Activated CD8-positive, alpha-beta memory T cell treated with anti-CD3 and anti-CD28 coated beads for 4 hours (primary cell): Measurements from ENCODE around the gene KIAA1549.
"Not testable (repeated sequence)": the region's sequence is repeated elsewhere in the genome, so short reads cannot be mapped to it uniquely, and the experiment has no call there.

Experiments used
- DNase-seq, 2 donors: peaks; one replicate each; pipeline ENCODE4 v3.0.0-alpha.2; 2020; ENCODE audit warnings: low read depth in 2 of 2

Gene KIAA1549

GRCh38 chr7:138981332-138982203 lies at the start of gene KIAA1549:
TSS of gene KIAA1549 (minus strand) at chr7:138981389. CDS start at chr7:138981269, 120 bp downstream.
- DNase-seq = peak; percentile 4 to 14

GRCh38 chr7:139029353-139029752 lies 48.2 kb upstream of the KIAA1549 start:
- no peak for DNase-seq

GRCh38 chr7:139026551-139026950 lies 45.4 kb upstream of the KIAA1549 start:
- no peak for DNase-seq

- DNase-seq = not testable (repeated sequence)
These were observed 44.7 kb upstream of the KIAA1549 start for GRCh38 chr7:139025861-139026260.

- no peak for DNase-seq
These were observed 41.9 kb upstream of the KIAA1549 start for GRCh38 chr7:139023076-139023475.

GRCh38 chr7:139022286-139022685 lies 41.1 kb upstream of the KIAA1549 start:
- no peak for DNase-seq

DNA sequence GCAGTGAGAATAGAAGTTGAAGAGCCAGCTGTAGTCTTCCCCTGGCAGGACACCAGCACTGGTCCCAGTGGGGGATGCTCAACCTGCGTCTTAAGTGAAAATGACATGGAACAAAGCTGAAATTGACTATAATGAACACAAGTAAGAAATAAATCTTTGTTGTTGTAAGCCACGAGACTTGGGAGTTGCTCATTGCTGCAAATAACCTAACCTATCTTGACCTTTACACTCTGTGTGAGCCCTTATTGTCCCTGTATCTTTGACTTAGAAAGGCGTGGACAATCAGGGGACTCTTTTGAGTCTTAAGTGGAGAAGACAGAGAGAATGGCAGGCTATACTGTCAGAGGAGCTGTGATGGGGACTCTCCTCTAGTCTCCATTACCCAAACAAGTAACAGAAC lies 37.7 kb upstream of the KIAA1549 start:
- no peak for DNase-seq

DNA sequence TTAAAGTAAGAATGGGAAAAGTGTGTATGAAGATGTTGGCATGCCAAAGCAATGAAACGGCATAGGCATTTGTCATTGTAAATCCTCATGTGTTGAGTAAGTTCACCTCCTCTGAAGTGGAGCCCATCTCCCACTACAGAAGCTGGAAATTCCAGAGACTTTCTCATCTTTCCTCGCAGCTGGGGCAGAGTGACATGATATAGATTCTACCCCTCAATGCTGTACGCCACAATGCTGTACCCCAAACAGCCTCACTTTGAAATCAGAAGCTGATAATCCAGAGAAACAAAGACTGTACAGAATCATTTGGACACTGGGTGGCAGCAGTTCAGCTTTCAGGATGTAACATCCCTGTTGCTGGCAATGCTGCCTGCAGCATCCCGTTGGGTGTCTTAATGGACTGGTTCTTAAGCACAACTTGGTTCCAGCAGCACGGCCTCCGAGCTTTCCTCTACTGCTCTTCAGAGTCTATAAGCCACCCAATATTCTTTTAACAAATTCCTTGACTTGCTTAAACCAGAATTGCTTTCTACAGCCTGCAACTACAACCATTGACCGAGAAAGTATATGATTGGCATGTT lies 35.8 kb upstream of the KIAA1549 start:
- DNase-seq = peak; percentile 30 to 33

GRCh38 chr7:139011373-139011772 lies 30.2 kb upstream of the KIAA1549 start:
- DNase-seq = no peak

DNA sequence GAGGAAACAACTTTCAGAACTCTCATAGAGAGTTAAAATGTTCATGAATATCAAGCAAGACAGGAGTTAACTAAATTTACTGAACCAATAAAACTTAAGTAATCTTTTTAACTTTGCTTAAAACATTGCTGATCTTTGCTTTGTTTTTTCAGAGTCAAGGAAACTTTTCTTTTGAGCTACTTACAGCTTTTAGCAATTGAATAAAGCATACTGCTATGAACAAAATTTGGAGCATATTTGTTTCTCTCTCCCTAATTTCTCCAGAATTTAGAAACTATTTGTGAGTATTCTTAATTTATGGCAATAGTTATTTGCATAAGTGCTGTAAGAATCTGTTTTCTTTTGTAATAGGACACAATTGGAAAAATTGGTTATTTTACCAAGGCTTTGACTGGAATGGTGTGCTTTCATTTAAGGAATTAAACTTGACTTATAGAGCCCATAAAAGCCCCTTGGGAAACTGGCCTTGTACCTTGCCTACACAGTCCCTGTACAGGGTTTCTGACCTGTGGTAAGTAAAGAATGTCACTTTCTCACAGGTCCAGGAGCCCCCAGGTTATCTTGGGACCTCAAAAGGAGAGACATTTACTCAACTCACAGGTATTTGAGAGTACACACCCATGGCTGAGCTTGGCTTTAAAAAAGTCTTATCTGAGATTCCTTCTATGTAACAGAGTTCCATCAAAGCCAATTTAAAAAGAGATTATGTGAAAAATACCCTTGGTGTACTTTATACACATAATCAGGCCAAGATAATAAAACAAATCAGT lies 23.3 kb upstream of the KIAA1549 start:
- DNase-seq = no peak

DNA sequence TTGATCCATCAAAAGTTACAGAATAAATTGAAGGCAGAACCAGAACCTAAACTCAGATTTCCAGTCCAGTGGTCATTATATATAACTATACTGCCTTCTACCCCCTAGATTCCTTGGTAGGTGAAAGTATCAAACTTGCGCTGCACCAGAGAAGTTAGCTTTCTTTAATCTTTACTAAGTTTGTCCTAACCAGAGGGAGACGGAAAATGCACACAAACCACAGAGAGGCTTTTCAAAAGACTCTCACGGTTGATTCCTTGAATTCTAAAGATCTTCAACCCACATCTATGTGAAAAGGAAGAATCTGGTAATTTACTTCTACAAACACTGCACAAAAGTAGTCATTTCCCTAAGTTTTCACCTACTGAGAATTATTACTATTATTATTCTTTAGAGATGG lies 18.2 kb upstream of the KIAA1549 start:
- DNase-seq = no peak

GRCh38 chr7:138992052-138992531 lies 10.9 kb upstream of the KIAA1549 start:
- no peak for DNase-seq

DNA sequence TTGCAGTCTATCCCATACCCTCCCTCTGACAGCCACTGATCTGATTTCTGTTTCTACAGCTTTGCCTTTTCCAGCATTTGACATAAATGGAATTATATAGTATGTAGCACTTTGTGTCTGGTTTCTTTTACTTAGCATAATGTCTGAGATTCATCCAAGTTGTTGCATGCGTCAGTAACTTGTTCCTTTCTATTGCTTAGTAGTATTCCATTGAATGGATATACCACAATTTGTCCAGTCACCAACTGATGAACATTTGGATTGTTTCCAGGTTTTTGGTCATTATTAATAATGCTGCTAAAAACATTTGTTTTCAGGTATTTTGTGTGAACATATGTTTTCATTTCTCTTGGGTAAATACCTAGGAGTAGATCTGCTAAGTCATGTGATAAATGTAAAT lies 6.5 kb upstream of the KIAA1549 start:
- no peak for DNase-seq

- no peak for DNase-seq
These were observed 1.0 kb upstream of the KIAA1549 start for GRCh38 chr7:138982204-138982623.

GRCh38 chr7:138980563-138981291 lies 462 bp downstream of the KIAA1549 start:
- no peak for DNase-seq

DNA sequence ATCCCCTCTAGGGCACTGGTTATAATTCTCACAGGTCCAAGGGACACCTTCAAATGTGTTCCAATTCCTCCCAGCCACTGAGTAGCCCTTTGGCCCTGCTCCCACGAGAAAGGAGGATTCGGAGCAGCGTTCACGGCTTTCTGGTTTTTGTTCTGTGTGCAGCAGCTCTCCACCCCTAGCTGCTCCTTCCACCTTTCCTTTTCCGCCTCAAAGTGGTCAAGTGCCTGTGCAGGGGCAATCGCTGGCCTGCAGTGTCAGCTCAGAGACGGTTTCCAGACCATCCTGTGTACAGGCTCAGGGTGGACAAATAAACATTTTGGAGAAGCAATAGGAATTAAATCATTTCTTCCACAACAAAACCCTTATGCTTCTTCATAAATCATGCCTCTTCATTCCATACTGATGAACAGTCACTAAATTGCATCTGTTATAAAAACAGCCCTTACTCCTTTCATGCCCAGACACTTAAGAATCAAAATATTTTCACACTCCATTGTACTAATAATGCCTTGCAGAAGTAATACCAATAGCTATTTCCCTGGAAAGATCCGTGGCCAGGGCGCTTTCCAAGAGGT lies 1.1 kb downstream of the KIAA1549 start:
- no peak for DNase-seq

GRCh38 chr7:138979226-138979979 lies 1.8 kb downstream of the KIAA1549 start:
- no peak for DNase-seq

DNA sequence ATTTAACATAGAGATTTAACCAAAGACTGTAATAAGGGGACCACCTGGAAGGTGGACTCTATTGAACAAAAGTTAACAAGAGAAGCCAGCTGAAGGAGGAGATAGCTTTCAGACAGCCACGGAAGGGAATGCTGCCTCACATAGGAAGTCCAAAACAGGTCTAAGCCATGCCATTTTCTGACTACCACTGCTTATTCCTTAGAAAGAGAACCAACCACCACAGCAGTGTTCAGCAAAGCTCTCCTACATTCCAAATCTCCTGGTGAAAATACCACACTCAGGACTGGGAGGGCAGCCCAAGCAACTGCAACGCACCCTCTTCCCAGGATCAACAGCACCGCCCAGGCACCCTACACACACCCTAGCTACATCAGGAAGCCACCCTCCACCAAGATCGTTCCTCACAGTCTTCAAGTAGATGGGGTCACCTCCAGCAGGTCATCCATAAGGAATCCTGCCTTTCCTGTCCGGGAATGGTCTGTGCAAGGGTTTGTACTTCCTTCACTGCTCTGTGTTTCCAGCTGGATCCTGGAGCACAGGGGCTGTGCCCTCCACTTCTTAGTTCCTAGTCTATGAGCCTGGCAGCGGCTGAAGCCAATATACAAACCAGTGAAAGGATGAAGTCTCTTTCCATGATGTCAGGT lies 2.5 kb downstream of the KIAA1549 start:
- DNase-seq = no peak

- DNase-seq = not testable (repeated sequence)
These were observed 5.0 kb downstream of the KIAA1549 start for GRCh38 chr7:138976161-138976560.
